HG03457 (cell line): ENCODE results near the gene DLGAP4.
"Not testable (repeated sequence)": the region's sequence is repeated elsewhere in the genome, so short reads cannot be mapped to it uniquely, and the experiment has no call there.

ENCODE experiments used
- ATAC-seq: cut with Tn5 transposase; IDR thresholded peaks from one replicate; pipeline ENCODE4 v1.9.1; 2021; ENCODE audit warnings: moderate number of reproducible peaks; ENCODE audit not compliant: unreplicated experiment

Gene DLGAP4

DNA sequence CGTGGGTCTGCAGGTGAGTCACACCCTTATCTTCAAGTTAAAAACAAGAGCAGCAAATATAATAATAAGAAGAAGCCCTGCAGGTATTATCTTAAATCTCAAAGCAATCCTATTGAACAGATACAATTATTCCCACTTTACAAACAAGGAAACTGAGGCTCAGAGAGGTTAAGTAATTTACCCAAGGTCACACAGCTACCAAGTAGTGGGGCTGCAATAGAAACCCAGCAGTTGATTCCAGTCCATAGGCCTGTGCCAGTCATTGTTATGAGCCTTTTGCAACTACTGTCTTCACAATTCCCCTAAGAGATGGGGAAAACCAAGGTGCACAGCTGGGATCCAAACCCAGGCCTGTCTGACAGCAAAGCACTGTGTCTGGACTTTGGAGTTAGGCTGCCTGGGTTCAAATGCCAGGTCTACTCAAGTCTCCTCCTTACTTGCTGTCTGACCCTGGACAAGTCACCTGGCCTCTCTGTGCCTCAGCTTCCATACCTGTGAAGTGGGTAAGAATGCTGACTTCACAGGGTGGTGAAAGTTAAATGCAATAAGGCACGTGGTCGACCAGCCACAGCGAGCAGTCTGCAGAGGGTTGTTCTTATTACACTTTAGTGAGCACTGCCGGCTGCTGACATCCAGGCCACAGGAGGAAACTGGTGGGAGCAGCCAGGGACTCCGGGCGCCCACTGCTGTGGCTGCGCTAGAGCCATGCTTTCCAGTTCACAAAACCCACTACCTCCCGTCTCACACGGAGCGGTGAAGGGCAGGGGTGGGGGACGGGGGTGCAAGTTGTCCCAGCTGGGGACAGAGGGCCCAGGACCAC is 241.3 kb downstream of the DLGAP4 start:
- no peak for ATAC-seq

- ATAC-seq, result no peak
These were observed 241.8 kb downstream of the DLGAP4 start for GRCh38 chr20:36548006-36548315.

DNA sequence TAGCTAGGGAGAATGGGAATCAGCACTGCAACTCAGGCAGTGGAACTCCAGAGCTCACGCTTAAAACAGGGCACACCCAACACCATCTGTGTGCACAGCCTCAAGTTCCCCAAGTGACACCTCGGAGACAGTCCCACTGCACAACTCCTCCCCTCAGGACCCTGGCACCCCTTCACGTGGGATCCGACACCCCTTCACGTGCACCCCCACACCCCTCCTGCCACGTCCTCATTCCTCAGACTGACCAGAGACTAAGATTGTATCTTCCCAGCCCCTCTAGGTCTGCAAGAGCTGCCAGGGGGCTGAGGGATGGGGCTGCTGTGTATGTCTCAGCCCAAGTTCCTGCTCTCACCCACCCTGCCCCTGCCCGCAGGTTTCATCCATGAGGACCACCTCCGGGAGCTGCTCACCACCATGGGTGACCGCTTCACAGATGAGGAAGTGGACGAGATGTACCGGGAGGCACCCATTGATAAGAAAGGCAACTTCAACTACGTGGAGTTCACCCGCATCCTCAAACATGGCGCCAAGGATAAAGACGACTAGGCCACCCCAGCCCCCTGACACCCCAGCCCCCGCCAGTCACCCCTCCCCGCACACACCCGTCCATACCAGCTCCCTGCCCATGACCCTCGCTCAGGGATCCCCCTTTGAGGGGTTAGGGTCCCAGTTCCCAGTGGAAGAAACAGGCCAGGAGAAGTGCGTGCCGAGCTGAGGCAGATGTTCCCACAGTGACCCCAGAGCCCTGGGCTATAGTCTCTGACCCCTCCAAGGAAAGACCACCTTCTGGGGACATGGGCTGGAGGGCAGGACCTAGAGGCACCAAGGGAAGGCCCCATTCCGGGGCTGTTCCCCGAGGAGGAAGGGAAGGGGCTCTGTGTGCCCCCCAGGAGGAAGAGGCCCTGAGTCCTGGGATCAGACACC is 242.8 kb downstream of the DLGAP4 start:
- no peak for ATAC-seq

GRCh38 chr20:36549628-36549941 is 243.4 kb downstream of the DLGAP4 start:
- ATAC-seq, result no peak

GRCh38 chr20:36549942-36550789 is 244.0 kb downstream of the DLGAP4 start:
- no peak for ATAC-seq

DNA sequence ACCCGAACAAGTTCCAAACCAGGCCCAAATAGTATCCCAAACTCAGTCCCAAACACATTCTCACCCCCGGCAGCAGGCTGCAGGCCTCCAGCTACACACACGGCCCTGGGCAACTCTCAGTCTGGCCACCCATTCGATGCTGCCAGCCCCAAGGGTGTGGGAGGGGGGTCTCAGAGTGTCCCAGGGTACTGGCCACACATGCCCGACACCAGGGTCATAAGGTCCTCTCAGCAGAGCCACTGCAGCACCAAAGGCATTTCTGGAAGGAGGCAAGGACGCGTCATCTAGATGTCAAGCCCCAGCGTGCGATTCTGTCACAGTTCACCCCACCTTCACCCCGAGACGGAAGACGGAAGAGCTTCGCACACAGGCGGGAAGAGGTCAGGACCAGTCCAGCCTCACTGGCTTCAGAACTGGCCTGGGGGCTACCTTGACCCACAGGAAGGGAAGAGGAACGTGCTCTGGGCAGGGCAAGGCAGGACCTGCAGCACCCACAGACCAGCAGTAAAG is 244.7 kb downstream of the DLGAP4 start:
- no peak for ATAC-seq

- no peak for ATAC-seq
These were observed 249.1 kb downstream of the DLGAP4 start for GRCh38 chr20:36555248-36555647.

DNA sequence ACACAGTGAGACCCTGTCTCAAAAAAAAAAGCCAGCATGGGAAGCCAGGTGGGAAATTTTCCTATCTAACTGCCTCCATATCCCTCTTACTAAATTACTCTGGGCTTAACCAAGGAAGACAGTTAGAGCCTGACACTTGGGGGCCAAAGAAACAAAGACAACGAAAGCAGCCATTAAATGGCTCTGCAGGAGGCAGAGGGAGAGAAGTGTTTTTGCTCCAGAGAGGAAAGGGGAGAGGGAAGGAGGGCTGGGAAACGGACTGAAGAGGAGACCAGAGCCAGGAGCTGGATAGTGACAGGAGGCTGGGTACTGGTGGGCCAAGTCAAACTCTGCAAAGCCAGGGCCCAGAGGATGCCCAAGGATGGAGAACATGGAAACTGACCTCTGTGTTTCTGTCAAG is 256.6 kb downstream of the DLGAP4 start:
- no peak for ATAC-seq

GRCh38 chr20:36563374-36563773 is 257.2 kb downstream of the DLGAP4 start:
- ATAC-seq, result no peak

GRCh38 chr20:36564078-36564725 is 258.1 kb downstream of the DLGAP4 start:
- ATAC-seq, result not testable (repeated sequence)

GRCh38 chr20:36564726-36565121 is 258.6 kb downstream of the DLGAP4 start:
- not testable (repeated sequence) for ATAC-seq

DNA sequence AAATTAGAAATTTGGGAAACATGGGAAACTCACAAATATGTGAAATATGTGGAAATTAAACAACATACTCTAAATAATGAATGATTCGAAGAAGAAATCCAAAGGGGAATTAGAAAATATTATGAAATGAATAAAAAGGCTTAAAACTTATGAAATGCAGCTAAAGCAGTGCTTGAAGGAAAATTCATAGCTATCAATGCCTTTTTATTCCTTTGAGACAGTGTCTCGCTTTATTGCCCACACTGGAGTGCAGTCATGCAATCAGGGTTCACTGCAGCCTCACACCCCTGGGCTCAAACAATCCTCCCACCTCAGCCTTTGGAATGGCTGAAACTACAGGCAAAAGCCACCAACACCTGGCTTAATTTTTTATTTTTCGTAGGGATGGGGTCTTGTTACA is 259.4 kb downstream of the DLGAP4 start:
- ATAC-seq, result no peak

DNA sequence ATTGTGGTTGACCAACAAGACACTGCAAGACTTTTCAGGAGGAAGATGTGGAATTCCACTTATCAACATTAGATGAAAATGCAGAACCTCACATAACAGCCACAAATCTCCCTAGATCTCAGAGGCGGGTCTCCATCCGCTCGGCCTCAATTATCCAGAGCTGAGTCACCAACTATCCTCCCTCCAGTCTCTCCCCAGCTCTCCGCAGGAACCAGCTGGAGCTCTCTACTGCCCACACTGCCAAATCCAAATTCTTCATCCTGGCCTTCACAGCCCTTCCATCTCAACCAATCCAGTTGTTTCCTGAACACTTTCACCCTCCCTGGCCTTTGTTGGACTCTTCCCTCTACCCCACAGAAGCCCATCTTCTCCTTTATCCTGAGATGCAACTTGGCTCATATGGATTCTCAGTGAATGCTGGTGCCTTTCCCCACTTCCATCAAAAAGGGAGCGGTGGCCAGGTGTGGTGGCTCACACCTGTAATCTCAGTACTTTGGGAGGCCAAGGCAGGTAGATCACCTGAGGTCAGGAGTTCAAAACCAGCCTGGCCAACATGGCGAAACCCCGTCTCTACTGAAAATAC is 263.8 kb downstream of the DLGAP4 start:
- ATAC-seq, result no peak

DNA sequence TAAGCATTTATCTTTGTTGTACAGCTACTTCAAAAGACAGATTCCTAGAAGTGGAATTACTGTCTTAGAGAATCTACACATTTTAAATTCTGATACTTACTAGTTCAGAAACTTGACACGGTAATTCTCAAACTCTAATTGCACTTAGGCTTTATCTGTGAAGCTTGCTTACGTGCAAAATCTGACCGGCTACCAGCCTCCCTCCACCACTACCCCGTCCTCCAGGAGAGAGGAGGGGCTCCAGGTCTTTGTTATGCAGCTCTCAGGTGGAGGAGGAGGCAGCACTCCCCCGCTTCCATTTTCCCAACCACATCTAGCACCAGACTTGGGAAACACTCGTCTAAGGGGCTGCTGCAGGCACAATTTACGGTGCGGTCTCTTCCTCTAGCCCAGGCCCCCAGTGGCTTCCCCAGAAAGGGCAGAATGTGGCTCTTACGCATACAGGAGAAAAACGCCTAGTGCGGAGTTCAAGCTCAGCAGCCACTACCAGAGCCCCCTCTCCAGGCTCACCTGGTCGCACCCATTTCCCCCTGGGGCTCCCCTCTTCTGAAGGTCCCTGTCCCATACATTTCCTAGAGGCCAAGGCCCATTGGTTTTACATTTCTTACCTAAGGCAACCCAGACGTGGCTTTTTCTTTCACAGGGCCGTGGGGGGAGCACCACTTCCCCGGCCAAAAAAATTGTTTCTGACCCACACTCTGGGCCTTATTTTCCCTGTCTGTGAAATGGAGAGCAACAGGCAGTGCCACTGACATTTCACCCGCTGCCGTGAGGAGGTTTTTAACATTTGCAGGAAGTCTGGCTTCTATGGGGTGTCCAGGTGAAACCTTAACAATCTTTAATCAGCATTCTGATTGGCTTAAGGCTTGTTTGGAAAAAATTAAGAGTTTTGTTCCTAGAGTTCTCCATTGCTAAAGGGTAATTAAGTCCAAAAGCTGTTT is 265.7 kb downstream of the DLGAP4 start:
- no peak for ATAC-seq

DNA sequence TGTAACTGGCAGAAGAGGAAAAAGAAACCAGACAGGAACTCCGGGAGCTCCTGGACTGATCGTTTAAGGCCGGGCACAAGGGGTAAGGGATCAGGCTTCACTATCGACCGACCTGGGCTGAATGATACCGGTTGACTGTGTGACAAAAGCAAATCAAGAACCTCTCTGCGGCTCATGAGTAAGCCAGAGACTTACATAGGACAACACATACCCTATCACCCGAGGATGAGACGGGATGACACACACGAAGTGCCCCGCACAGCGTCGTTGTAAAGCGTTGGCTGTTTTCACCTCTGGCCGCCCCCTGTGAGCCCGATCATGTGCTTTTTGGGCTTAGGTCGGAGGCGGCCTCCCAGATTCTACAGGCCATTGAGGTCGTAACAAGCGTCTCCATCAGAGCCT is 266.6 kb downstream of the DLGAP4 start:
- no peak for ATAC-seq

GRCh38 chr20:36573103-36573797 is 267.1 kb downstream of the DLGAP4 start, which contains the start of gene TGIF2:
TGIF2 (plus strand) TSS chr20:36573597; CDS start chr20:36578775, 5,178 bp downstream.
- ATAC-seq, result peak; percentile 50

GRCh38 chr20:36573798-36574365 is 267.7 kb downstream of the DLGAP4 start:
- ATAC-seq, result no peak
